ENCODE measurements around the gene CELF4.
A peak's percentile ranks its signal among the peaks of the same experiment; 100 is the strongest.

CELF4 gene

GRCh38 chr18:37546651-37547050 is 18.9 kb downstream of the CELF4 start:
- DNase-seq (ENCODE audit: low spot score) = no peak

- DNase-seq (ENCODE audit: low spot score) = no peak
Observed at GRCh38 chr18:37546272-37546537, 19.4 kb downstream of the CELF4 start.

- no peak for DNase-seq (ENCODE audit: low spot score)
Observed at GRCh38 chr18:37545461-37546271, 19.9 kb downstream of the CELF4 start.

GRCh38 chr18:37544713-37545112 is 20.9 kb downstream of the CELF4 start:
- DNase-seq (ENCODE audit: low spot score) = no peak

DNA sequence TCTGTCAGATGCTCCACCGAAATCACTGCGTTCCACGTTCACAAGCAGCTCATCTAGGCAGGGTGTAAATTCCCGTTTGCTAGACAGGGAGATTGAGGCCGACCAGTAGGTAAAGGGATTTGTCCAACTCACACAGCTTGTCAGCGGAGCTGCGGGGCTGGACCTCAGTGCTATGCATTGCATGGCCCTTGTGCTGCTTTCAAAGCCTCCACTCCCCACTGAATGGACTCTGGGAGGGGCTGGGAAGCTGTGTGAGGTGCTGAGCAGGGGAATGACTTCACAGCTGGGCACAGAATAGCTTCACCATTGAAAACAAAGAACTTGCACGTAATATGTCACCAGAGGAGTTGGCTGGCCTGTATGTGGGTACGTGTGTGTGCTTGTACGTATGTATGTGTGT is 21.4 kb downstream of the CELF4 start:
- DNase-seq (ENCODE audit: low spot score) = no peak

DNA sequence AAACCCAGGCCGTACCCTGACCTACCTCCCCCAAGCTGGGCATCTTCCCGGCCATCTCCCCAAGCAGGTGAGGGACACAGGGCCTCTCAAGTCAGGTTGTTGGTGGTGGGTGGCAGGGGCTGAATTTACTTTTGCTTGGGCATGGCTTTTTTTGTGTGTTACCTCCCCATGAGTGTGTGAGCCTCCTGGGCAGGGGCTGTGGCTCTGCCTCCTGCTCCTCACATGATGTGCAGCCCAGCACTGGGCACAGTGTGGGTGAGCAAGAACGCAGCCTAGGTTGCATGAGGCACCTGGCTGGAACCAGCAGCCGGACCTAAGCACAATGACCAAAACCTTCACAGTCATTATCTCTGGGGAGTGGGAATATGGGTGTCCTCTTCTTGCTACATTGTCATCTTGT is 22.3 kb downstream of the CELF4 start:
- no peak for DNase-seq (ENCODE audit: low spot score)

GRCh38 chr18:37541517-37541916 is 24.1 kb downstream of the CELF4 start:
- no peak for DNase-seq (ENCODE audit: low spot score)

GRCh38 chr18:37540424-37541138 is 25.0 kb downstream of the CELF4 start:
- no peak for DNase-seq (ENCODE audit: low spot score)

GRCh38 chr18:37539236-37539635 is 26.4 kb downstream of the CELF4 start:
- no peak for DNase-seq (ENCODE audit: low spot score)

- no peak for DNase-seq (ENCODE audit: low spot score)
Observed at GRCh38 chr18:37538526-37539205, 26.9 kb downstream of the CELF4 start.

- peak; percentile 78 for DNase-seq (ENCODE audit: low spot score)
Observed at GRCh38 chr18:37537868-37538525, 27.6 kb downstream of the CELF4 start.

DNA sequence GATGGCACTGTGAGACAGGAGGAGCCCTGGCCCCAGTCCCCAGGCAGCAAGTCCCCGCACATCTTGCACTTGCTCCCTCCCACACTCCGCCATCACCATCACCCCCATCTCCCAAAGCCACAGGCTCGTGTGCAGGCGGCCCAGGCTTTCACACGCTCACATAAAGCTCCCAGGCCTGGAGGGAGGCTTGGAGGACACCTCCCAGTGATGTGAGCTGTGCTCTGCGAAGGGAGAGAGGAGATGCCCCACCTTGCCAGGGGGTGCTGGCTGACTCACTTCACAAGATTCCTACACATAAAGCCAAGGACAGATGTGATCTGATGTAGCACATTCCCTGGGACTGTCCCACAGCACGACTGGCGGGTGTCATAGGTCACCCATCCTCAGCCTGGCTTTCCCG is 28.9 kb downstream of the CELF4 start:
- DNase-seq (ENCODE audit: low spot score) = no peak

DNA sequence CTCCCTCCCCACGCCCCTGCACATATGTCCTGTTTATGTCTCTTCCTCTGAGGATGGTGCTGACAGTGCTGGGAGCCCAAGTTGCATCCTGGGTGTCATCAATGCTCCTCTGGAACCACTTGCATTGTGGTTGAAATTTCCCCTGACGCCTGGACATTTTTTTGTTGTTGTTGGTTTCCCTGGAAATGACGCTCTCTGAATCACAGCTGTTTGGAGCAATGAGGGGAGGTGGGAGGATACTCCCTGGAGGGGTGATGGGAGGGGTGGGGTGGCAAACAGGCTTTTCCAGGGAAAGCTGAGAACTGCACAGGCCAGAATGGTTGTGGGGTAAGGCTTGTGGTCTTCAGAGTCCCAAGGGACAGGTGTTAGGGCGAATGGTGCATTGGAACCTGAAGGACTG is 29.6 kb downstream of the CELF4 start:
- no peak for DNase-seq (ENCODE audit: low spot score)

GRCh38 chr18:37534627-37535026 is 31.0 kb downstream of the CELF4 start:
- DNase-seq (ENCODE audit: low spot score) = no peak

DNA sequence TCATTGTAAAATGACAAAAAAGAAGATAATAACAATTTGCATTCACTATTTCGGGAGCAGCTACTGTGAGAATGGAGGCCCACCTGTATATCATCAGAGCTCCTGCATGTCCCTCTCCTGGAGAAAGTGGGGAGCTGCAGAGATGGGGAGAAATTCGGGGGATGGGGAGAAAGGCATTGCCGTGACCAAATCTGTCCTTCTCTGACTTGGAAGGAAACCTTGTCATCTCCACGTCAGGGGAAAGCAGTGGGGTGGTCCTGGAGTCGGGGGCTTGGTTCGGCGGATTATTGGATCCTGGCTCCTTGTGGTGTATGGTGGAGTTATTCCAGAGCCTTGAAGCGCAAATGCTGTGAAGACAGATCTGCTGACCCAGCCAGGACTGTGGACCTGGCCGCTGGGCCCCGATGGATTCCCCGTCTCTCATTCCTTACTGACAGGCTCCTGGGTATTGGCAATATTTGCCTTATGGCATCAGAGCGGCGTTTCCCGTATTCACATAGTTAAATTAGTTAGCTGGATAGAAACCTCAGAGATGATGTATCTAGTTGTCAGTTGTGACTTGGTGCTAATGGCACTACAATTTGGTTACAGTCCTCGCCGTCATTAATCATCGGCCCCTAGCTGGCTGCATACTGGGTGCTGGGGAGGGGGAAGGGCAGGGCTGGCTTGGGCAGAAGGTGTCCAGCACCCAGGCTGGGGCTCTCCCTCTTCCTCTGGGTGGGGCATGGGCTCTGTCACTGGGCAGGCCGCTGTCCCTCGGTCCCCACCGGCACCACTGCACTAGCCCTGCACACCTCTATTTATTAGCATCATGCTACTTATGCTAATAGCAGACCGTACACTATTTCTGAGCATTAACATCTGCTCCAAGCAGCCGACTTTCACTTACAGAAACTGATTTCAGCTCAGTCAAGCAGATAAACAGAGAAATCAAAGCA is 31.7 kb downstream of the CELF4 start:
- no peak for DNase-seq (ENCODE audit: low spot score)

DNA sequence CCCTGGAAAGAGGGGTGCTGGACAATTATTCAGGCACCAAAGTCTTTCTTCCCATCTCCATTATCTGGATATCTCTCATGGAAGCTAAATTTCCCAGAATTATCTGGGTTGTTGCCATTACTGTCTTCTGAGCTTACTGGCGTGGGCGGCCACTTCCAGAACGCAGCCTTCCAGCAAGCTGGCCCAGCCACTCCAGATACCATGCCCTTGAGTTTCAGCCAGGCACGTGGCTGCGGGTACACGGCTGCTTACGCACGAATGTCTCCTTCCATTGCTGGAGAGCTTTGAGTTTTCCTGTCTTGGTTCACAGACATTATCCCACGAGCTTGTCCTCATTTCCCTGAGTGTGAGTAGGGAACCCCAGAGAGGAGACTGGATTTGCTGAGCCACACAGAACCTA is 32.7 kb downstream of the CELF4 start:
- no peak for DNase-seq (ENCODE audit: low spot score)

- DNase-seq (ENCODE audit: low spot score) = no peak
Observed at GRCh38 chr18:37529863-37530262, 35.7 kb downstream of the CELF4 start.

GRCh38 chr18:37529296-37529695 is 36.3 kb downstream of the CELF4 start:
- DNase-seq (ENCODE audit: low spot score) = no peak

GRCh38 chr18:37527395-37527794 is 38.2 kb downstream of the CELF4 start:
- no peak for DNase-seq (ENCODE audit: low spot score)

DNA sequence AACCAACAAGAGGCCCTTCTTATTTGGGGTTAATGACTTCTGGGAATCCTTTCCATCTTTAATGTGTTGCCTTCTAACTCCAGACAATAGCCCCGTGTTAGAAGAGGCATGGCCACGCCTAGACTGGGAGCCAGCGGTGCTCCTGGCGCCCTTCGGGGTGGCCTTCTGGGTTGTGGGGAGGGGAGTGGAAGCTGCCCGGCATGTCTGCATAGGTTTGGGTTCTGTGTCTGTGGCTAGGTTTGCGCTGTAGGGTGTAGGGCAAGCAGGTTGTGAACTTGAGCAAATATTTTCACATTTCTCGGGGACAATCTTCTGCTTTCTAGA is 40.4 kb downstream of the CELF4 start:
- no peak for DNase-seq (ENCODE audit: low spot score)

- no peak for DNase-seq (ENCODE audit: low spot score)
Observed at GRCh38 chr18:37524498-37525261, 40.9 kb downstream of the CELF4 start.

Measured in HuH-7 (cell line).